ENCODE data around the gene NPB.

NPB gene

DNA sequence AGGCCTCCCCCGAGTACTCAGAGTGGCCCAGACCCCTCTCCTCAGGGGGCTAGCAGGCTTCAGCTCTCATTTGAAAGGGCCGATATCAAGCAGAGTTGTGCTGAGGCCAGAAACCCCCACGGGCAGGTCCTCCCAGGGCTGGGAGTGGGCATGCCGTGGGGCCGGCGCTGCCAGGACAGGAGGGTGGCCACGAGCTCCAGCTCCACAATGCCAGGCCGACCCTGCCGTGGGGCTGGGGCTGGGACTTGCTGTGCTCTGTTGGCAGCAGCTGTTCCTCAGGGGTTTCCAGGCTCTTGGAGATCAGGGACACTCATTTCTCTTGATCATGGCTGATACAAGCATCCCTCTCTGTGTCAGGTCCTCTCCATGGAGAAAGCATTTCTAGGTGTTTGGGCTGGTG, 3.2 kb upstream of the NPB start:
- DNase-seq (ENCODE audit: low read depth in 4 of 4, low spot score in 1 of 4), result no peak

DNA sequence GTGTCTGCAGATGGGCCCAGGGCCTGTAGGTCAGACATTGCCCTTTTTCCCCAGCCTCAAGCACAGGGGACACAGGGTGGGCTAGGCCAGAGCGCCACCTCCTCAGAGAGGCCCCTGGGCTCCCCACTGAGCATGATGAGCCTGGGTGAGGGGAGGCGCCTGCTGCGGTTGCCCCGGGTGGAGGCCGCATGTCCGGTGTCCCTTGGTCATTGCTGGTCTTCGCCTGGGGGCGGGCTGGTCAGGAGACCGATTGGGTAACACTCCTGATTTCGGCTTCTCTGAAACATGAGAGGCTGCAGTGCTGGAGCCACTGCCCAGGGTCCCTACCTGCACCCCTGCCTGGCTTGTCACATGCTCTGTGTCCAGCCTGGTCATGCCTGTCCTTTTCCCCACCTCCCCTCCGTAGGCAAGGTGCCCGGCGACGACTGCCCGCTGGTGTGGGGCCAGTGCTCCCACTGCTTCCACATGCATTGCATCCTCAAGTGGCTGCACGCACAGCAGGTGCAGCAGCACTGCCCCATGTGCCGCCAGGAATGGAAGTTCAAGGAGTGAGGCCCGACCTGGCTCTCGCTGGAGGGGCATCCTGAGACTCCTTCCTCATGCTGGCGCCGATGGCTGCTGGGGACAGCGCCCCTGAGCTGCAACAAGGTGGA, 2.4 kb upstream of the NPB start:
- DNase-seq (ENCODE audit: low read depth in 4 of 4, low spot score in 1 of 4), result no peak

DNA sequence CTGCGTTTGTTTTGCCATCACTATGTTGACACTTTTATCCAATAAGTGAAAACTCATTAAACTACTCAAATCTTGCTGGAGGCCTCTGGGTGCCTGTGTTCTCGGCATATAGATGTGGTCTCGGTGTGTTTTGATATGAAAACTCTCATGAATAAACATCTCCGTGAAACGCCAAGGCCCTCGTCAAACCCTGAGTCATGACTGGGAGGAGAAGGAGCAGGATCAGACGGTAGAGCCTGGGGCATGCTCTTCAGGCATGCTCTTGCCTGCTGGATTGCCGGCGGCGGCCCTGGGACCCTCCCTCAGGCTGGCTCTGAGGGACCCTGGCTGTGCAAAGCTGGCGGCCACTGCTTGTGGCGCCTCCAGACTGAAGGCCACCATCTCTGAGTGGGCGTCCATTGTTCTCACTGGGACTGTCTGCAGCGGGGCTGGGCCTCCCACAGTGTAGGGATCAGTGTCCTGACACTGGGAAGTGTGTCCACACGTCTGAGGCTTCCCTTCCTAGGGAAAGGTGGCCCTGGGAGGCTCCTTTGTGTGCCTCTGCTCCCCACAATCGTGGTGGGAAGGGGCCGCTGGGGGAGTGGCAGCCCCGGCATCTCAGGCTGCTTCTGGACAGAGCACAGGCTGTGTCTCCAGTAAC, 1.7 kb upstream of the NPB start:
- no peak for DNase-seq (ENCODE audit: low read depth in 4 of 4, low spot score in 1 of 4)

DNA sequence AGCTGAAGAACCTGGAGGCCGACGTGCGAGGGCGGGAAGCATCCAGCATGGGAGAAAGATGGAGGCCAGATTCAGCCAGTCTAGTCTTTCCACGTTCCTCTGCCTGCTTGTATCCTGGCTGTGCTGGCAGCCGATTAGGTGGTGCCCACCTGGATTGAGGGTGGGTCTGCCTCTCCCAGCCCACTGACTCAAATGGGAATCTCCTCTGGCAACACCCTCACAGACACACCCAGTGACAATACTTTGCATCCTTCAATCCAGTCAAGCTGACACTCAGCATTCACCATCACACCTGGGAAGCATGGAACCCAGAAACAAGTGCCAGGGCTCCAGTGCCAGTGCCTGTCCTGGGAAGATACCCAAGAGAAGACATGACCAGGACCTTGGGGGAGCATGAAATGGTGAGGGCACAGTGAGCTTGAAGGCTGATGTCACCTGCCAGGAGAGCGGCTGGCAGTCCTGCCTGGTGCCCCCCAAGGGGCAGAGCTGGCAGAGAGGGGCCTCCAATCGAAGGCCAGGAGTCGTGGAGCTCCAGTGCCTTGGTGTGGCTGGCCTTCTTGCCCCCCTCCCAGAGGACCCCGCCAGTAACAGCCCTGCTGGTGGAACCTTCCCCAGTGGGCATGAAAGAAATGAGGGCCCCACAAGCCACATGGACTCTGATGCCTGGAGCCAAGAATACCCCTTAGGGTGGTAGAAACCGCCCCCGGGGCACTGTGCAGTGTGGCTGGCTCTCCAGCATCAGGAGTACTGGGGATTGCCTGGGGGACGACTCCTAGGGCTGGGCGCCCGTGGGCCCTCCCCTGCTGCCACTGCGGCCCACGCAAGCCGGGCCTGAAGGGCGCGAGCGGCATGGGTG, 643 bp upstream of the NPB start:
- DNase-seq (ENCODE audit: low read depth in 4 of 4, low spot score in 1 of 4), result no peak

DNA sequence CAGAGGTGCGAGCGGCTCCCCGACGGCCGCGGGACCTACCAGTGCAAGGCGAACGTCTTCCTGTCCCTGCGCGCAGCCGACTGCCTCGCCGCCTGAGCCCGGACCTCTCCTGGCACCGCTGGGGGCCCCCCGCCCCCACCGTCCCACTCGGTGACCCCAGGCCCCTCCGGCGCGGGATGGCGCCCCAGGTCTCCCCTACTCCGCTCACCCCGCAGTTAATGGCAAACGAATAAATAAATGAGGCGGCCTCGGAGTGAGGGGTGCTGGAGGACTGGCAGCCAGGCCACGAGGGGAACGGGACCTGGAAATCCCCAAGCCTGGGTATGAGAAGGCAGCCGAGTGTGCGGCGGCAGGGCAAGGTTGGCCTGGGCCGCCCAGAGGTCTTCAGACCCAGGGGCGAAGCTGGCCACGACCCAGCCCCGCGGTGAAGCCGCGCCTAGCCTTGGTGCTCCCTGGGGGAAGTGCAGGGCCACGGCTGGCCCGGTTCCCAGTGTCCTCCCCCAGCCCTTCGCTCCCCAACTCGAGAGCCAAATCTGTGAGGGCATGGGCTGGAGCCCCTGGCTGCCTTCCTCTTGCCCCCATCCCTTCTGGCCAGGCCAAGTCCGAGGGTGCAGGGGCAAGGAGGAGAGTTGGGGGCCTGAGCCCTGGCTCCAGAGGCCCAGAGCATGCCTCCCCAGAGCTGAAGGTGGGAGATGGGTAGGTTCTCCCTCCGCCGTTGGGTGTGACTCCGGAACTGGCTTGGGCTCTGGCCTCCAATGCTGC, 796 bp downstream of the NPB start:
- DNase-seq (ENCODE audit: low read depth in 4 of 4, low spot score in 1 of 4), result no peak

DNA sequence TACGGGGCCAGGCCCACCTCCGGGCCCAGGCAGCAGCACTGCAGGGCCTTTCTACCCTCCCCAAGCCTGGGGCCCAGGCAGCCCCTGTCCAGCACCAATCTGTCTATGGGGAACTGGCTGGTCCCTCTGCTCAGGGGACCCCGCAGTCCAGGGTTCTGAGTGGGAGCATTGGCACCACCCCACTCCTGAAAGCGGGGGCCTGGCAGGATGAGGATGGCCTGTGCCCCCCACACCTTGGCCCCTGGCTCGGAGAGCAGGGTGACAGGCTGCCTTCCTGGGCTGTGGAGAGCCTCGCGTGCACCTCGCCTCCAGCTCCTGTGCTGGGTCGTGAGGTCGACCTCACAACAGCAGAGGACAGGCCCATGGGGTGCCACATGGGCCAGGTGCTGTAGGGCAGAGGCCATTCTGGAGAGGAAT, 1.4 kb downstream of the NPB start:
- no peak for DNase-seq (ENCODE audit: low read depth in 4 of 4, low spot score in 1 of 4)

DNA sequence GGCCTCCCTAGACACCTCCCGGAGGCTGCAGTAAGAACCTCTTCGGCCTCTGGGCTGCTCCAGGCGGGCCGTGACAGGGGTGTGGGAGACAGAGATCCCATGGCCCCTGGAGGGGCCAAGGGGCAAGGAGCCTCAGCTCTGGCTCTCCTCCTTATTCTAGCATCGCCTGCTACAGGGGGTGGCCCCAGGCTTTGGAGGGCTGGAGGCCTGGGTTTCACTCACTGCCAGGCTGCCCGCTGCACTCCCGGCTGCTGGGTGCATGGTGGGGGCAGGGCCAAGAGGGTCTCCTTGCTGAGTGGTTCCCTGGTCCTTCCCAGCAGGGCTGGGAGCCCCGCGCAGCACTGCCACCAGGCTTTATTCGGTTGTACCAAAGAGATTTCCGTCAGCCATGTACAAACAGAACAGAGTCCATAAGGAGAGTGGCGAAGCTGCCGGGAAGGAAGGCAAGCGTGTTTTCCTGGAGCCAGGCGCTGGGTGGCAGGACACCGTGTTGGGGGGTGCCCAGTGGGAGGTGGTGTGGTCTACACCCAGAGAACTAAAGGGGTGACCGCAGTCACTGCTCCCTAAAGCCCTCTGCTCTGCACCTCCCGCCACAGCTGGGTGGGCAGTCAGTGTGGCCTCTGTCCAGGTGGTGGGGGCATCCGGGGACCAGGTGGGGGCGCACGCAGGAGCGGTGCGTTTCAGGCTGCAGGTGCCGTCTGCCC, 2.0 kb downstream of the NPB start:
- no peak for DNase-seq (ENCODE audit: low read depth in 4 of 4, low spot score in 1 of 4)

DNA sequence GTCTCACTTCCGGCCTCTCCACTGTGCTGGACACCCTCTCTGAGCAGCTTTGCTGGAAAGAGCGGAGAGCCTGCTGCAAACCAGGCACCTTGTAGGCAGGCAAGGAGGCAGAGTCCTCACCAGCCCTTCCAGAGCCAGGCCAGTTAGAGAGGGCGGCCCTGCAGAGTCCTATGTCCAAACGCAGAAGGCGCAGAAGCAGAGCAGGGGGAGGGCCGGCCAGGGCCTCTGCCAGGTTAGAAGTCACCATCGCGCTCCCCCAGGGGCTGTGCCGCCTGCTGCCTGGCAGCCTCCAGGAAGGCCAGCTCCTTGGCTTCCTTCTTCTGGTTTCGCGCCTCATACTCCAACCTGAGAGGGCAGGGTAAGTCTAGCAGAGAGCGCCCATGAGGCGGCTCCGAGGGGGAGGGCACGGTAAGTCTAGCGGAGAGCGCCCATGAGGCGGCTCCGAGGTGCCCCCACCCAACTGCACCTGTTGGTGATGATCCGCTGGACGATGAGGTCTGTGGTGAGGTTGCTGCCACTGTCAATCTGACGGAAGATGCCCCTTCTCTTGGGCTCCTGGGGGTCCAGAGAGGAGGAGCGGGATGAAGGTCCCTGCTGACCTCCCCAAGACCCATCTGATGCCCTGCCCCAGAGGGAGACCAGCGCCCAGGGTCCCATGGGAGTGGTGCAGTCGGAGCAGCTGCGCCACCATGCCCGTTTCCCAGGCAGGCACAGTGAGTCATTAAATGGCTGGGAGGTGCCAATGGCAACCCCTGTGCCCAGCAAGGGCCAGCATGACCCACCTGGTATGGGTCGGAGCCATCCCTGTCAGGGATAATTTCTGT, 2.8 kb downstream of the NPB start:
- no peak for DNase-seq (ENCODE audit: low read depth in 4 of 4, low spot score in 1 of 4)

DNA sequence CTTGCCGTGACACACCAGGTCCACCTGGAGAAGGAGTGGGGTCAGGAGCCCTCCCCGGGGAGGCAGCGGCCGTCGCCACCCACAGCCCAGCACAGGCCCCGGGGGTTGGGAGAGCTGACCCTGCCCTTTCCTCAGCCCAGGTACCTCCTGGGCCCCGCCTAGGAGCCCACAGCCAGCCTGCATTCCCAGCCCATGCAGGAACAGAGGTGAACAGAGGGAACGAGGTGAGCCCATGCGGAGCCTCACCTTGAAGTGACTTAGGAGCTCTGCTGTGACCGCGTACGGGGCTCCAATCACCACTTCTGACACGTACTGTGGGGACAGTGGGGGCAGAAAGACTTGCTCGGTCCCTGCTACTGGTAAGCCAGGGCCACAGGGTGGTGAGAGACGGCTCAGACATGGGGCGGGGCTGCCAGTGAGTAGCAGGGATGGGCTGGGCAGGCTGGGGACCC, 3.4 kb downstream of the NPB start:
- DNase-seq (ENCODE audit: low read depth in 4 of 4, low spot score in 1 of 4), result no peak

DNA sequence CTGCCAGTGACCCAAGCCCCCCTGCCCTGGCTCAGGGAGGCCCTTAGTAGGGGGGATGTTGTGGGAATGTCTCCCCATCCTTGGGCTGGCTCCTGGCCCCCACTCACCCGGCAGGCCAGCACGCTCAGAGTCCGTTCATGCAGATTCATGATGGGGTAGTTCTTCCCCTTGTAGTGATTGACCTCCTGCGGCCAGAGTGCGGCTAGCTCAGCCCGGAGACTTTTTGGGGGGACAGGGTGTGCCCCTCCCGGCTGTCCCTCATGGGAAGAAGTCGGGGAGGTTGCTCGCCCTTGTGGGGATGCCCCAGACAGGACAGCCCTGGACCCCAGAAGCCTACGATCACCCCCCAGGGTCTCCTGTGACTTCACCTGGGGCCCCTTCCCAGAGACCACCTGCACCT, 4.0 kb downstream of the NPB start:
- no peak for DNase-seq (ENCODE audit: low read depth in 4 of 4, low spot score in 1 of 4)

DNA sequence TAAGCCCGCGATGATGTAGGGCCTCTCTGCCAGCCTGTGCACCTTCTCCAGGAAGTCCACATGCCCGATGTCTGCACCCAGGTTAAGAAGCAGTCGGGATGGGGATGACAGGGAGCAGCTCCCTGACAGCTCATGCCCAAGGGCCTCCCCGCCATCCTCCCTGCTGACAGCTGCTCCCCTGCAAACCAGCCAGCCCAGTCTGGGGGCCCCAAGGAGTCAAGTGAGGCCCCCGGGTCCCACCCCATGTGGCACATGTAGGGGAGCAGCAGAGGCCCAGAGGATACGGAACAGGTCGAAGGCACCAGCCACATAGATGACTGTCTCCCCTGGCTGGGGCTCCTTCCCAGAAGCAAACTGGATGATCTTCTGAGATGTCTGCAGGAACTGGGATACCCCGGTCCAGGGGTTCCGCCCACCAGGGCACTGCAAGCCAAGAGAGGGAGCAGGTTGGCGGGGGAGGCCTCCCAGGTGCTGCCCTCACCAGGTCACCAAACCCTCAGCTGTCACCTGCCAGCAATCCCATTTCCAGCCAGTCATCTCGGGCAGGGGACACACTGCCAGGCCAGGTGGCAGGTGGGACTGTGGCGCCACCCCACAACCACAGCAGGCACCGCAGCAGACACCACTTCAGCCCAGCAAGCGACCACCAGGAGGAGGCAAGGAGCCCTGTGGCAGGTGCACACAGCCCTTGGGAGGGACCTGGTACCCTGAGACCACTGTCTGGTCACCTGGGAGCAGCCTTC, 4.6 kb downstream of the NPB start:
- no peak for DNase-seq (ENCODE audit: low read depth in 4 of 4, low spot score in 1 of 4)

DNA sequence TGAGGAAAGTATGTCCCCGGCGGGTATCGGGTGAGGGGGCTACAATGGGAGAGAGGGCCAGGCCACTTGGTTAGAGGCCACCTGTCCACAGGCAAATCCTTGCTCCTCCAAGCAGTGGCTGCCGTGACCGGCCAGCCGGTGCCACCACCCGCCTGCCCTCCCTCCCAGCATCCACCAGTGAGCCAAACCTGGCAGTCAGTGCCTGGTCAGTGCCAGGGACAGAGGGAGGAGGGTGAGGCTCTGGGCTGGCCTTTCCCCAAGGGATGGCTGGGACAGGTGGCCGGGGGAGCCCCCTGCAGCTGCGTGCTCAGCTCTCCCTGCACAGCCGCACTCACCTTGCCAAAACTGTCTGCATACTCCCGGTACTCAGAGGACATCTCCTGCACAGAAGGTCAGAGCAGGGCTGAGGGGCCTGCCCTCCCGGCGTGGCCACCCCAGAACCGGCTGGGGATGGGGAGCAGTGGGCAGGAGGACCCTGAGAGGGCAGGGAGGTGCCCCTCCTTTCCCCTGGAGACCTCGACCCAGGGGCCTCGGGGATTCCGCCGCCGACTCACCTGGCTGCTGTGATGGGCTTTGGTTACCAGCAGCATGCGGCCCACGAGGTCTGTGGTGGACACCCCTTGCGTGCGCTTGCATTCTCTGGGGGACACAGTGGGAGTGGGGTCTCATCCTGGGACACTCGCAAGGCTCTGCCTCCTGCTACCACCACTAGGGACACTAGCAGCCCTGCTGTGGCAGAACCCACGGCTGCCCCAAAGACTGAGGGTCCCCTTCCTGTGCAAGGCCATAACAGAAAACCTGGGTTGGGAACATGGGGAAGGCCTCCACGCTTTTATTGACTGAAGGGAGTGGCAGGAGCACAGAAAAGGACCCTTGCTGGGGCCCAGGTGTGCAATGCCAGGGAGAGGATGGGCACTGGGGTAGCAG, 5.4 kb downstream of the NPB start:
- DNase-seq (ENCODE audit: low read depth in 4 of 4, low spot score in 1 of 4), result no peak

DNA sequence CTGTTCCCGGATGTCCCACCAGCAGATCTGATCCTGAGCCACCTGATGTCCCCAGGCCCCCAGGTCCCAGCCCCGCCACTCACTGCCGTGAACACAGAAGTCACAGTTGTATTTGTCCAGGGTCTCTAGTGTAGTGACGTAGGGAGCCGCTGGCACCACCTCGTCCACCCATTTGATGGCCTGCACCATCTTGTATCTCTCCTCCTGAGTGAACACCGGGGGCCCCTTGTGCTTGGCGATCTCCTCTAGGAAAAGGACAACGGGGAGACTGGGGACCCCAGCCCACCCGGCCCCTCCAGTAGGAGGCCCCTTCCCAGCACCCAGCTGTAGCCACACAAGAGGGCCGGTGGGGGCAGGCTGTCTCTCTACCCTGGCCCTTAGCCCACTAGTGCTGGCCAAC, 6.8 kb downstream of the NPB start:
- no peak for DNase-seq (ENCODE audit: low read depth in 4 of 4, low spot score in 1 of 4)

DNA sequence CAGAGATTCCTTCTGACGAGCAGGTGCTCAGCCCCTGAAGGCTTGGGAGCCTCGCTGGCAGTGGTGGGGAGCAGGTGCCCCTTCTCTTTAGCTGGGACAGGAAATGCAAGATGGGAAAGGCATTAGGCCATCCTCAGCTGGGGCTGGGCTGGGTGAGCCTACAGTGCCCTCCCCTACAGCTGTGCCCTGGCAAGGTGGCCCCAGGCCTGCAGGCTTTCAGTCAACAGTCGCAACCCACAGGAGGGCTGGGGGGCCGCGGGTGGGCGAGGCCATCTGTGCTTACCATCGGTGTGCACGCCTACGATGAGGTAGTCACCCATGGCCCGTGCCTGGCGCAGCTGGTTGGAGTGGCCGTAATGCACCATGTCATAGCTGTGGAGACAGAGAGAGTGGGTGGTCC, 7.2 kb downstream of the NPB start:
- no peak for DNase-seq (ENCODE audit: low read depth in 4 of 4, low spot score in 1 of 4)

DNA sequence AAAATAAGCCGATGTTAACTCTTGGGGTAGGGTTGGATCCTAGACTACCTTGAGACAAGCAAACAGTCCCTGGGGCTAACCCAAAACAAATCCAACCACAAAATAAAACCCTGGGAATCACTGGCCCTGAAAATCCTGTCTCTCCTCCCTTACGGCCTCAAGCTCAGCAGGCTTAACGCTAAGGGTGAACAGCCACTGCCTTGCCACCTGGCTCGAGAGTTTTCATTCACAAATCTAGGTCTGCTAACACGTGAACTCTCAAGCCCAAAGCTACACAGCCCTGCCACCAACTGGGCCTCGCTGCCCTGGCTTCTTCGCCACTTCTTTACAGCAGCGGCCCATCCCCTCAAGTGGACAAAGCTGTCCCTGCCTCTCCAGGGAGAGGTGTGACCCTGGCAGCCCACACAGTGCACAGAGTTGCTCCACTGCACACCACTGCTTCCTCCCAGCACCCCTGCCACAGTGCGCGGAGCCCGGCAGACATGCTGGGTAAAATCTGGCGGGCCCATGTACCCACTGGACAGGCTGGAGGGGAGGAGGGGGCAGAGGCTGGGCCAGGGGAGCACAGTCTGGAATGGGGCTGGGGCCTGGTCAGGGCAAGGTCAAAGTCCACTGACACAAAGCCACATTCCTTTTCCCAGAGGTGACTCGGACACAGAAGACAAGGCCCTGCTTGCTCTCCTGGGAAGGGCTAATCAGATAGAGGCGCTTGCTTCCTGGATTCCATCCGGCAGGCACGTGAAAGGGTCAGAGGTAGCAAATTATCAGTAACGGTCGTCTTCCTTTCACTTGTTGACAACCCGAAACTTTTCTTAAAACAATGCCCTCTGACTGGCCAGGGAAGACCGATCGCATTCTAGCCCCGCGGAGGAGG, 8.2 kb downstream of the NPB start:
- DNase-seq (ENCODE audit: low read depth in 4 of 4, low spot score in 1 of 4), result no peak

DNA sequence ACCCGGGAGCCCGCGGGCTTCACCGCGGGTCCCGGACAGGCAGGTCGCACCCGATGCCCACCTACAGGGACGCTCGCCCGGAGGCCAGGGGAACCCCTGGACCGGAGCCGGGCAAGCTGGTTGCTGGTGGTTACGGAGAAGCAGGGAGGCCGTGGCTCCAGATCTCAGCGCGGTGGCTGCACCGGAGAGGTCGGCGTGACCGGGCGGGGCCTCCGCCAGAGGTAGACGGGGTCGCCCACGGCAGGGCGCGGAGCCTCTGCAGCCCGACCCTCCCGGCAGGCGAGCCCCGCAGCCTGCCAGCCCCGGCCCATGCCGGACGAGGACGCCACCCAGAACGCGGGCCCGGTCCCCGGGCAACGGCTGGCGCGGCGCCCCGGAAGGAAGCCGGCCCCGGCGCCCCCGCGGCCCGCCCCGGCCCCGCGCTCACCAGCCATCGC, 8.8 kb downstream of the NPB start:
- no peak for DNase-seq (ENCODE audit: low read depth in 4 of 4, low spot score in 1 of 4)

DNA sequence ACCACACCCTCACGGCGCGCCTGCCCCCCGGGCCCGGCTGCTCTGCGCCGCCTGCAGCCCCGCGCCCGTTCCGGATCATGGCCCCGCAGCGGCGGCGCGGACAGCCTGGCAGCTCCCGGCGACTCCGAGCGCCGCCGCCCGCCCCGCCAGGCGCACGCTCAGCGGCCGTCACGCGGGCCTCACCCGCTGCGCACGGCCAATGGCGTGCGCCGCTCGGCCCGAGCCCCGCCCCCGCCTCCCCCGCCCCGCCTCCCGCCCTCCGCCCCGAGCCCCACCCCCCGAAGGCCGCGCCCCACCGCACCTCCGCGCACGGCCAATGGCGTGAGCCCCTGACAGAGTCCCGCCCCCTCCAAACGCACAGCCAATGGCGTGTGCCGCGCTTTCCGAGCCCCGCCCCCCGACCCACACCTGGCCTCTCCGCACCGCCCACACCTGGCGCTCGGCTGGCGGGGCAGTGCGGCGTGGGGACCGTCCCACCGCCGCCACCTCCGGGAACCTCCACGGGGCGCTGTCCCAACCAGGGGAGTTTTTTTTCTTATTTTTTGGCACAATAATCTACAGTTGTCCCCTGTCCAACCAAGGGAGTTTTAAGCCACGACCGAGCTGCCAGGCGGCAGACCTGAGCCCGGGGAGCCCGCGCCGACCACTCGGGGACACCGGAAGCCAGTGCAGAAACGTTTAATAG, 9.4 kb downstream of the NPB start, which contains the start of gene PCYT2:
Gene PCYT2, minus strand, starts transcription at position 123 of the 685 bp plus-strand sequence. Its CDS starts 44 bp downstream, at position 79.
- DNase-seq (ENCODE audit: low read depth in 4 of 4, low spot score in 1 of 4), result peak; percentile 75 to 92 (median 83)

All from stimulated activated CD4-positive, alpha-beta T cell treated with anti-CD3 and anti-CD28 coated beads, Interleukin-1b, Interleukin-23, amount 100 ng/mL, for 24 hours (primary cell).